ENCODE measurements around the gene CHRM4. TPM values are rescaled to one million over a fixed set of nuclear protein-coding genes. Genes with fewer than 3 reads are reported as not detected.

The CHRM4 gene
- total RNA-seq, 2 donors from 2014 or later, result 0.42 to 0.49 TPM

DNA sequence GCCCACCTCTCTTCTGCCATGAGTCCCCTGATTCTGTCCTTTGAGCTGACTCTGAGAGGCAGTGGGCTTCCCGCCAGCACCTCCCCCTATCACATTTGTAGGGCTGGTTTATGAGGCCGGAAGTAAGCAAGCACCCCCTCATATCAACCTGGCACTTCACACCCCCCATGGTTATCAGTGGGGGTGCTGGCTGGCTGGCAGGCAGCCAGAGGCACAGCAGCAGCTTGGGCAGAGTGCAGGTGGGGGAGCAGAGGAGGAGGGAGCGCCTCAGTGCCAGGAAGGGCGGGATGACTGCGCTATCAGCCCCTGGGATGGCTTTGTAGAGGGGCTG lies 22.9 kb upstream of the CHRM4 start:
- intact Hi-C loops (cut with DNase I), result no loop called here
- Histone ChIP-seq H3K27ac (no peak overlapping the region), H3K4me1 (no peaks in the 10 kb centered on the region), H3K36me3 (peaks cover 4% of the 10 kb centered on the region), H3K9me3 (no peaks in the 10 kb centered on the region), H3K4me3 (no peak overlapping the region), H3K27me3 (no peaks in the 10 kb centered on the region), H3K9ac (ENCODE audit: low read depth in 2 of 2, low read length in 2 of 2) (no peak overlapping the region)
- TF ChIP-seq, protein P1, sequence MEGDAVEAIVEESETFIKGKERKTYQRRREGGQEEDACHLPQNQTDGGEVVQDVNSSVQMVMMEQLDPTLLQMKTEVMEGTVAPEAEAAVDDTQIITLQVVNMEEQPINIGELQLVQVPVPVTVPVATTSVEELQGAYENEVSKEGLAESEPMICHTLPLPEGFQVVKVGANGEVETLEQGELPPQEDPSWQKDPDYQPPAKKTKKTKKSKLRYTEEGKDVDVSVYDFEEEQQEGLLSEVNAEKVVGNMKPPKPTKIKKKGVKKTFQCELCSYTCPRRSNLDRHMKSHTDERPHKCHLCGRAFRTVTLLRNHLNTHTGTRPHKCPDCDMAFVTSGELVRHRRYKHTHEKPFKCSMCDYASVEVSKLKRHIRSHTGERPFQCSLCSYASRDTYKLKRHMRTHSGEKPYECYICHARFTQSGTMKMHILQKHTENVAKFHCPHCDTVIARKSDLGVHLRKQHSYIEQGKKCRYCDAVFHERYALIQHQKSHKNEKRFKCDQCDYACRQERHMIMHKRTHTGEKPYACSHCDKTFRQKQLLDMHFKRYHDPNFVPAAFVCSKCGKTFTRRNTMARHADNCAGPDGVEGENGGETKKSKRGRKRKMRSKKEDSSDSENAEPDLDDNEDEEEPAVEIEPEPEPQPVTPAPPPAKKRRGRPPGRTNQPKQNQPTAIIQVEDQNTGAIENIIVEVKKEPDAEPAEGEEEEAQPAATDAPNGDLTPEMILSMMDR (IDR thresholded peaks at IDR 0.05), result no peak
- no peak for DNase-seq

DNA sequence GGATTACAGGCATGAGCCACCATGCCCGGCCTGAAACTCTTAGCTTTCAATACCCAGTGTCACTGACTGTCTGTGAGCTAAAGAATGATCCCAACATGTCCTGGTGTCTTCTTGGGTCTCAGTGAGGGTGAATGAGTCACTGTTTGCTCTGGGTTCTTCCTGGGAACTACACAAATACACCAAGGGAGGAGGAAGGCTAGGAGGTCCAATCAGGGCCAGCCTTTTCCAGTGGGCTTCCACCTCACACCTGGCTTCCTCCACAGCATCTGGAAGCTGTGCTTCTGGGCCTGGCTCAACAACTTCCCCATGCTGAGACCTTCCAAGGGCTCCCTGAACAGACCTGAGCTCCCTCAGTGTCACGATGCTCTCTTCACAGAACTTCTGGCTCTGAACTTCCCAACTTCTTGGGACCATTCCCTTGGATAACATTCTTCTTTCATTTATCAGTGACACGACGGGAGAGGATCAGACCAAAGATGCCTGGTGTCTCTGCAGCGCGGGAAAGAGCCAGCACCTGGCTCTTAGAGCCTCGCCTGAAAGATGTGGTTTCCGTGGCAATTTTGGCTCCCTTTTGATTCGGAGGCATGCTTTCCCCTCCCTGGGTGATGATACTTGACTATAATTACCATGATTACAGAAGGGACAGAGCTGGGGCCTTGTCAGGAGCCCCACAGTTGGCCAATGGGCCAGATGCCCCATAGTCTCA lies 22.3 kb upstream of the CHRM4 start:
- Histone ChIP-seq H3K4me3 (no peak overlapping the region), H3K9ac (ENCODE audit: low read depth in 2 of 2, low read length in 2 of 2) (no peak overlapping the region), H3K27me3 (no peaks in the 10 kb centered on the region), H3K9me3 (no peaks in the 10 kb centered on the region), H3K27ac (no peak overlapping the region), H3K4me1 (no peaks in the 10 kb centered on the region), H3K36me3 (peaks cover 4% of the 10 kb centered on the region)
- intact Hi-C loops (cut with DNase I), result no loop called here
- TF ChIP-seq, protein P1 (IDR thresholded peaks at IDR 0.05), result no peak
- no peak for DNase-seq

GRCh38 chr11:46410021-46410420 lies 18.4 kb upstream of the CHRM4 start:
- intact Hi-C loops (cut with DNase I), result no loop called here
- Histone ChIP-seq H3K36me3 (no peaks in the 10 kb centered on the region), H3K9me3 (no peaks in the 10 kb centered on the region), H3K4me1 (no peaks in the 10 kb centered on the region), H3K4me3 (no peak overlapping the region), H3K9ac (ENCODE audit: low read depth in 2 of 2, low read length in 2 of 2) (no peak overlapping the region), H3K27ac (no peak overlapping the region), H3K27me3 (no peaks in the 10 kb centered on the region)
- no peak for DNase-seq
- TF ChIP-seq, protein P1 (IDR thresholded peaks at IDR 0.05), result no peak

GRCh38 chr11:46408407-46408986 lies 16.9 kb upstream of the CHRM4 start:
- no peak overlapping the region for H3K4me3 ChIP-seq
- TF ChIP-seq, protein P1 (IDR thresholded peaks at IDR 0.05), result no peak

GRCh38 chr11:46407635-46408034 lies 16.1 kb upstream of the CHRM4 start:
- no peak overlapping the region for H3K27ac ChIP-seq
- H3K27me3 ChIP-seq, result no peaks in the 10 kb centered on the region
- H3K9me3 ChIP-seq, result no peaks in the 10 kb centered on the region
- intact Hi-C loops (cut with DNase I), result no loop called here
- H3K9ac ChIP-seq (ENCODE audit: low read depth in 2 of 2, low read length in 2 of 2), result no peak overlapping the region
- no peak for DNase-seq
- H3K4me1 ChIP-seq, result no peaks in the 10 kb centered on the region
- no peaks in the 10 kb centered on the region for H3K36me3 ChIP-seq
- TF ChIP-seq, protein P1 (IDR thresholded peaks at IDR 0.05), result no peak
- no peak overlapping the region for H3K4me3 ChIP-seq

More at GRCh38 chr11:46408407-46408986, 16.9 kb upstream of the CHRM4 start:
- no peaks in the 10 kb centered on the region for H3K9me3 ChIP-seq
- intact Hi-C loops (cut with DNase I), result no loop called here
- H3K27me3 ChIP-seq, result no peaks in the 10 kb centered on the region
- no peaks in the 10 kb centered on the region for H3K36me3 ChIP-seq
- no peak overlapping the region for H3K9ac ChIP-seq (ENCODE audit: low read depth in 2 of 2, low read length in 2 of 2)
- no peak overlapping the region for H3K27ac ChIP-seq
- H3K4me1 ChIP-seq, result no peaks in the 10 kb centered on the region
- no peak for DNase-seq

Measured in colonic mucosa (tissue), 4 donors.